ENCODE results near the gene GPRASP1. TPM values are rescaled to one million over a fixed set of nuclear protein-coding genes. Genes with fewer than 3 reads are reported as not detected.

Gene GPRASP1
- total RNA-seq, result 1 to 10 TPM; 1.0 to 1.3 TPM

DNA sequence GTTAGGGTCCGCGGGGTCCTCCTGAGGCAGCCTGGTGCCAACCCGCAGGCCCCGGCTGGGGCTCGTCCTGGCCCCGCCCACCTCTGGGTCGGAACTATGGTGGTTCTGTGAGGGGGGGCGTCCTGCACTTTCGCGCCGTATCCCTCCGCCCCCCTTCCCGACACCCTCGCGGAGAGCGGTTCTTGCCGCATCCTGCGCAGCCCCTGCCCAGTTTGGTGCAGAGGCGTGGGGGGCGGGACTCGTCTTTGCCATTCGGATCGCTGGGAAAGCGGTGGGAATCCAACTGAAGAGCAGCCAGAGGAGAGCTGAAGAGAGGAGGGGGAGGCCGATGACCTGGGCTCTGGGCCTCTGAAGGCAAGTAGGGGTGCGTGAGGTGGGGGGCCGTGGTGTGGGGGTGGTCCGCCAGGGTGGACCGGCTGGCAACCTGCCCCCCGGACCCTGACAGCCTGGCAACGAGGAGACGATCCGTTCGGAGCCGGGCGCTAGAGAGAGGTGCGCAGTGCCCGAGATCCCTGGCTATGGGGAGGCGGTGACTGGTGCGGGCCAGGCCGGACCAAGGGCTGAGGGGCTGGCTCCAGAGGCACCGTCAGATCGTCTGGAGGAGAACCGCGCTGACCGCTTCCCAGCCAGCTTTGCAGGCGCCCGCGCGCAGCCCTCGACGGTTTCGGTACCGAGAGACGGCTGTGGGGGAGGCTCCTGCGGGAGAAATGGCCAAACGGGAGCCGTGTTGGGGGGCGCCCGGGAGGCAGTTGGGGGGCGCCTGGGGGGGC, at the start of gene GPRASP1:
TSS of gene GPRASP1 (plus strand) at position 242 of the 770 bp plus-strand sequence. CDS start 2,431 bp downstream, outside the sequence.

Small RNA genes lying within 50 kb of the gene (small RNA-seq; reads per million reads assigned to genes)
- 0 to 0.06 reads per million in 2 donors for gene RNU6-589P

Other genes starting within 250 kb of the GPRASP1 start
- gene NXF2B, start 211.5 kb upstream of the GPRASP1 start, total RNA-seq, result not detected
- gene TCP11X2, start 179.7 kb upstream of the GPRASP1 start, total RNA-seq, result not detected
- gene TMSB15A, start 134.7 kb upstream of the GPRASP1 start, total RNA-seq, result 1 to 10 TPM; 5.0 to 7.2 TPM
- gene ARMCX5, start 52.0 kb upstream of the GPRASP1 start, total RNA-seq, result 10 to 100 TPM; 18.6 to 34.0 TPM
- 10 to 100 TPM in 1 of 2 donors, 1 to 10 TPM in 1; 7.9 to 10.7 TPM for gene GPRASP2, start 61.0 kb downstream of the GPRASP1 start, total RNA-seq
- gene GPRASP3, start 69.3 kb downstream of the GPRASP1 start, total RNA-seq, result 1 to 10 TPM; 2.8 to 3.0 TPM

All from melanocyte of skin (primary cell).